GM12891 (cell line): ENCODE data around the gene TRIM37.

ENCODE experiments used
- PAX5 ChIP-seq: IDR thresholded peaks from 2 replicates; pipeline ENCODE4 v1.6.1; 2011; ENCODE audit warnings: low read length, moderate library complexity, mild to moderate bottlenecking; ENCODE audit not compliant: insufficient read depth, severe bottlenecking
- POLR2A ChIP-seq: IDR thresholded peaks from 2 replicates; pipeline ENCODE4 v1.6.1; 2011; ENCODE audit warnings: low read depth, low read length, control low read depth
- POLR2AphosphoS5 ChIP-seq: IDR thresholded peaks from 2 replicates; pipeline ENCODE4 v1.6.1; 2011; ENCODE audit warnings: low read depth, low read length, control low read depth
- POU2F2 ChIP-seq: IDR thresholded peaks from 2 replicates; pipeline ENCODE4 v1.6.1; 2011; ENCODE audit warnings: low read depth, mild to moderate bottlenecking, control low read depth, low read length, moderate library complexity
- SPI1 ChIP-seq: IDR thresholded peaks from 2 replicates; pipeline ENCODE4 v1.6.1; 2011; ENCODE audit warnings: low read depth, low read length, control low read depth
- TAF1 ChIP-seq: IDR thresholded peaks from 2 replicates; pipeline ENCODE4 v1.6.1; 2011; ENCODE audit warnings: low read depth, low read length, control low read depth

DNA sequence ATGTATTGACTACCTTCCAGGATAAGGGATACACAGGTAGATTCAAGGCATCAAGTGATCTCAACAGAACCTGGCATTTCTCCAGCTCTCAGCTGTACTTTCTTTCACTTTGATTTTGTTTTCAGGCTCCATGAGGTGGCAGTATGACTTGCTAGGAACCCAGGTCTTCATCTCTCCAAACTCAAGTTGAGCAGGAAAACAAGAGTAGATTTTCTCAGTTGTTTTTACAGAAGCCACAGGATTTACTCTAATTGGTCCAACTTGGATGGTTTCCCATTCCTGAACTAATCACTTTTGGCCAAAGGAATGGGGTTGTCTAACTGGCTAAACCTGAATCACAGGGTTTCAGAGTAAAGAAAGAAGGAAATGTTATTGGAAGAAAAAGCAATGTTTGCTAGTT is 146.6 kb downstream of the TRIM37 start:
- no peak for TF ChIP-seq POLR2AphosphoS5
- TF ChIP-seq POLR2A: no peak
- TF ChIP-seq POU2F2: no peak
- TF ChIP-seq TAF1: no peak
- no peak for TF ChIP-seq SPI1
- no peak for TF ChIP-seq PAX5
